HepG2 (cell line): ENCODE measurements around the gene ST6GALNAC4. TPM values are rescaled to one million over a fixed set of nuclear protein-coding genes. Genes with fewer than 3 reads are reported as not detected.
A peak's percentile ranks its signal among the peaks of the same experiment; 100 is the strongest.

Experiments used
- ATAC-seq: fragments of 200-7000 bp; cut with Tn5 transposase; 3 replicates; pipeline ENCODE4 v1.9.1; 2020; ENCODE audit warnings: mild to moderate bottlenecking, moderate library complexity
- BruUV-seq: library from RNA; stranded (reverse); fragments of 400-500 nt; replicated peaks from 2 replicates; lab custom pipeline; 2021; lab: Mats Ljungman, UMichigan
- CTCF ChIA-PET: fragments of 300-600 bp; formaldehyde crosslinking; extraction: SDS; loops from one replicate; lab custom pipeline; 2021; ENCODE audit warnings: low total read pairs, inconsistent platforms, low intra/inter-chr PET ratio; lab: Yijun Ruan, JAX
- POLR2A ChIA-PET: fragments of 350-600 bp; sonication (Branson Sonifier 250); formaldehyde crosslinking; loops from one replicate; lab custom pipeline; 2020; ENCODE audit warnings: antibody characterized with exemption, inconsistent platforms; lab: Yijun Ruan, JAX
- DNase-seq: peaks from one replicate; pipeline ENCODE4 v3.0.0-alpha.2; 2015; ENCODE audit warnings: low spot score
- FAIRE-seq: peaks from 3 replicates; lab custom pipeline; 2011; peaks lifted over from hg19 to GRCh38; lab: Jason Lieb, UNC
- H2AFZ ChIP-seq: one replicate; pipeline ENCODE4 v1.6.1; 2011; ENCODE audit warnings: low read length, inconsistent platforms
- H3K27ac ChIP-seq: fragments of 300-600 bp; 3 replicates; pipeline ENCODE4 v1.8.0; 2011; ENCODE audit warnings: mixed run types, mild to moderate bottlenecking, mixed read lengths, low read length, inconsistent platforms; ENCODE audit not compliant: insufficient read depth; ENCODE audit errors: extremely low read length
- H3K27me3 ChIP-seq, 2 experiments: fragments of 200-600 bp in 1 of 2; 2 replicates in 1 of 2; 3 replicates in 1 of 2; pipeline versions ENCODE4 v1.6.0 to v1.8.0; 2011; ENCODE audit warnings: low read length in 2 of 2, mild to moderate bottlenecking in 2 of 2, moderate library complexity in 2 of 2, inconsistent platforms in 1 of 2; ENCODE audit not compliant: insufficient read depth in 2 of 2, control insufficient read depth in 1 of 2
- H3K36me3 ChIP-seq, 2 experiments: fragments of 200-600 bp in 1 of 2; replicated peaks in 1 of 2; 2 replicates in 1 of 2; 3 replicates in 1 of 2; pipeline versions ENCODE4 v1.5.1 to v1.8.0; 2011; ENCODE audit warnings: low read length in 2 of 2, inconsistent platforms in 1 of 2; ENCODE audit not compliant: insufficient read depth in 2 of 2, control insufficient read depth in 1 of 2
- H3K4me1 ChIP-seq: 2 replicates; pipeline ENCODE4 v1.5.1; 2012; ENCODE audit warnings: low read length, inconsistent platforms; ENCODE audit not compliant: insufficient read depth
- H3K4me2 ChIP-seq: 2 replicates; pipeline ENCODE4 v1.6.0; 2011; ENCODE audit warnings: low read depth, low read length, inconsistent platforms
- H3K4me3 ChIP-seq, 3 experiments: fragments of 200-600 bp in 1 of 3; sonication (generic), shearing (Covaris generic) in 1 of 3; replicated peaks in 1 of 3; 2 replicates each; pipeline ENCODE4 v1.5.1; 2011 to 2016; ENCODE audit warnings: low read length in 3 of 3, inconsistent platforms in 2 of 3, low read depth in 2 of 3, mild to moderate bottlenecking in 2 of 3, control low read depth in 1 of 3, mixed read lengths in 1 of 3; ENCODE audit not compliant: insufficient read depth in 1 of 3
- H3K79me2 ChIP-seq: one replicate; pipeline ENCODE4 v1.6.1; 2011; ENCODE audit warnings: low read length, inconsistent platforms; ENCODE audit not compliant: insufficient read depth
- H3K9ac ChIP-seq: 2 replicates; pipeline ENCODE4 v1.6.0; 2011; ENCODE audit warnings: mild to moderate bottlenecking, low read depth, low read length, inconsistent platforms; ENCODE audit not compliant: insufficient read depth
- H3K9me3 ChIP-seq: 2 replicates; pipeline ENCODE4 v1.5.1; 2012; ENCODE audit warnings: mild to moderate bottlenecking, low read length
- H4K20me1 ChIP-seq: 2 replicates; pipeline ENCODE4 v1.6.0; 2011; ENCODE audit warnings: inconsistent platforms, mild to moderate bottlenecking, low read length, moderate library complexity; ENCODE audit not compliant: insufficient read depth
- ATF7-NPFF ChIP-seq: sonication (generic); formaldehyde crosslinking; IDR thresholded peaks from 2 replicates; pipeline ENCODE4 v1.8.1; 2023; ENCODE audit warnings: mild to moderate bottlenecking, low read depth, missing genetic modification reagents, moderate library complexity
- GABPB1 ChIP-seq: IDR thresholded peaks from 2 replicates; pipeline ENCODE4 v1.6.1; 2016; ENCODE audit warnings: mild to moderate bottlenecking, missing genetic modification reagents, moderate library complexity, missing compliant biosample characterization
- REL ChIP-seq: sonication (generic); formaldehyde crosslinking; conservative IDR thresholded peaks from 2 replicates; pipeline ENCODE4 v1.8.0; 2022; ENCODE audit warnings: mild to moderate bottlenecking, missing genetic modification reagents, moderate library complexity
- REXO4 ChIP-seq: sonication (generic); formaldehyde crosslinking; IDR thresholded peaks from 2 replicates; pipeline ENCODE4 v1.8.0; 2022; ENCODE audit warnings: missing genetic modification reagents, mild to moderate bottlenecking, borderline replicate concordance
- TAF15 ChIP-seq: fragments of 200-400 bp; formaldehyde crosslinking; IDR thresholded peaks from one replicate; pipeline ENCODE4 v1.6.1; 2018; ENCODE audit warnings: mild to moderate bottlenecking, low read depth, low read length; ENCODE audit not compliant: poor library complexity, severe bottlenecking
- ZBTB21 ChIP-seq: sonication (generic); formaldehyde crosslinking; IDR thresholded peaks from 2 replicates; pipeline ENCODE4 v1.4.0; 2020; ENCODE audit warnings: missing genetic modification reagents
- ZNF292 ChIP-seq: sonication (generic); formaldehyde crosslinking; IDR thresholded peaks from 2 replicates; pipeline ENCODE4 v1.8.1; 2022; ENCODE audit warnings: mild to moderate bottlenecking, low read depth, missing genetic modification reagents, borderline replicate concordance
- ZNF550 ChIP-seq: sonication (generic); formaldehyde crosslinking; IDR thresholded peaks from 2 replicates; pipeline ENCODE4 v1.4.0; 2020; ENCODE audit warnings: mild to moderate bottlenecking, missing genetic modification reagents, borderline replicate concordance
- ZNF720 ChIP-seq: sonication (generic); formaldehyde crosslinking; IDR thresholded peaks from 2 replicates; pipeline ENCODE4 v1.4.0; 2020; ENCODE audit warnings: missing genetic modification reagents
- ZNF841 ChIP-seq: sonication (generic); formaldehyde crosslinking; IDR thresholded peaks from 2 replicates; pipeline ENCODE4 v1.8.1; 2023; ENCODE audit warnings: missing genetic modification reagents, borderline replicate concordance
- WGBS: methylation state at CpG from one replicate; pipeline ENCODE4 v1.1.6; 2017; ENCODE audit warnings: low lambda C conversion rate; 5-methylcytosine and 5-hydroxymethylcytosine counted together
- in situ Hi-C: cut with HindIII; loops from 2 replicates; pipeline ENCODE4 v1.10.0; 2017; ENCODE audit warnings: low pct_unique_long_range_greater_than_20kb; ENCODE audit not compliant: extremely low pct_ligation_motif_present
- intact Hi-C: fragments of 100-400 bp; cut with micrococcal nuclease; formaldehyde crosslinking; loops from one replicate; pipeline ENCODE4 v1.10.0; 2022; ENCODE audit not compliant: unreplicated experiment
- polyA plus RNA-seq, 8 experiments: library from polyadenylated mRNA; depleted of rRNA in 3 of 8; stranded (reverse) in 7 of 8; unstranded in 1 of 8; fragments of >200 nt; fragmentation: Illumina TruSeq in 4 of 8; extraction: Trizol in 4 of 8; gene quantifications; 2 replicates each; pipeline versions ENCODE4 v1.2.1 to v1.2.3, GENCODE V29; 2011 to 2016; ENCODE audit warnings: low read depth in 4 of 8, missing spikeins in 1 of 8, mixed read lengths in 1 of 8; ENCODE audit not compliant: insufficient read depth in 1 of 8
- total RNA-seq, 5 experiments: library from RNA; depleted of rRNA; stranded (reverse); fragments of >200 nt; fragmentation: Illumina TruSeq; extraction: Trizol; gene quantifications; 2 replicates each; pipeline ENCODE4 v1.2.3, GENCODE V29; 2016; ENCODE audit warnings: low read depth in 1 of 5
- TF ChIP-seq, protein P1 (sequence below): sonication (generic); formaldehyde crosslinking; IDR thresholded peaks from 2 replicates; pipeline ENCODE4 v1.4.0; 2020; ENCODE audit warnings: missing genetic modification reagents
- TF ChIP-seq, protein P2 (sequence below): sonication (generic); formaldehyde crosslinking; IDR thresholded peaks from 2 replicates; pipeline ENCODE4 v1.8.1; 2023; ENCODE audit warnings: mild to moderate bottlenecking, inconsistent platforms, moderate library complexity, missing genetic modification reagents, borderline replicate concordance

Gene ST6GALNAC4
- total and polyA plus RNA-seq, 2 of the 13 experiments (the other 11 are each of a cell fraction or from before 2014, with no cell fraction given) = 18.8 to 27.7 TPM

GRCh38 chr9:127953154-127953553 lies 36.3 kb upstream of the ST6GALNAC4 start:
- ChIA-PET POLR2A (interaction anchor here (1.0 to 1.6 kb wide), 7 partner anchors 9 to 150 kb away, joined by 3 to 6 read pairs (median 3); partner anchors contain the start of gene EEIG1), CTCF (interaction anchor here (1.6 kb wide), 1 partner anchor 10 kb away, joined by 7 read pairs; no protein-coding TSS in a partner anchor)
- Histone ChIP-seq H3K27me3 (no peaks in the 10 kb centered on the region; a peak in 1 of 5 replicates), H3K9ac (no peak overlapping the region), H4K20me1 (peaks cover 3% of the 10 kb centered on the region; the same call in 1 of the 2 replicates), H3K4me1 (peaks cover 79% of the 10 kb centered on the region), H3K79me2 (peaks cover 78% of the 10 kb centered on the region), H3K27ac (peak overlapping the region; percentile 96), H2AFZ (no peak overlapping the region), H3K4me2 (no peak overlapping the region), H3K9me3 (no peaks in the 10 kb centered on the region), H3K36me3 (no peaks in the 10 kb centered on the region; a peak in 1 of 5 replicates), H3K4me3 (no peak overlapping the region)
- intact Hi-C loops = no loop called here
- ATAC-seq = no peak
- no TSS peak for BruUV-seq
- in situ Hi-C loops = no loop called here
- no peak for TF ChIP-seq REL (CRISPR knock-in tag)
- no peak for DNase-seq
- no peak for FAIRE-seq
- 85% methylated on average over 1 of the region's 1 CpG for WGBS

DNA sequence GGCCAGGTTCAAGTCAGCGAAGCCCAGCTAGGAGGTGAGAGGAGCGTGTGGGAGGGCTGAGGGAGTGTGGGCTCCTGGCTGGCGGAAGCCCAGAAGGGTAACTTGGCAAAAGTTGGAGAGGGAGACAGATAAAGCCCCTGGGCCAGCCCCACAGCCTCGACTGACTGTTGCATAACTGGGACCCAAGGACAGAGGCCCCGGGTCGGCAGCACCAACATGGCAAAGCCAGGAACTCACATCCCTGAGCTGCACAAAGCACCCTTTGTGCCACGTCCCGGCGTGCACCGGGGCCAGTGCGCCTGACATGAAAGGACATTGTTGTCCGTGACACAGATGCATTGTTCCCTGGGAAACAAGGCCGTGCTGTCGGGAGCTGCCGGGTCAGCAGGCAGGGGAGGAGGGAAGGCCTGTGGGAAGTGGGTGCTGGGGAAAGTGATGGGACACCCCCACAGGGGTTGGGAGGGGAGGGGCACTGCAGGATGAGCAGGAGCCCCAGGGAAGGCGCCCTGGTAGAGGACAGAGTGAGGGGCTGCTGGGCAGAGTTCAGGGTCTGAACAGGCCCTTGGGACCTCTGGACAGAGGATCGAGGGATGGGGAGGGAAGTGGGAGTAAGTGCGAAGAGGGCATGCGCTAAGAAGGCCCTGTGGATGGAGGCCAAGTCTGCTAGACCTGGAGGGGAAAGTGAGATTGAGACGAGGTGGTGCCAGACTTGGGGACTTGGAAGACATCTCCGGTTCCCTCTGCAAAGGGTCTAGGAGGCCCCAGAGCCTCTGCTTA lies 33.9 kb upstream of the ST6GALNAC4 start:
- peaks cover 99% of the 10 kb centered on the region for H3K4me1 ChIP-seq
- in situ Hi-C loops = no loop called here
- WGBS = 5% methylated on average over 15 of the region's 21 CpGs
- ATAC-seq = peak; percentile 80
- no peaks in the 10 kb centered on the region; a peak in 1 of 5 replicates for H3K27me3 ChIP-seq
- no peaks in the 10 kb centered on the region for H3K9me3 ChIP-seq
- DNase-seq = peak; percentile 98
- peak overlapping the region; percentile 95 for H3K4me2 ChIP-seq
- peak; percentile 98 for FAIRE-seq
- ChIA-PET POLR2A (interaction anchor here (0.7 to 3.1 kb wide), 17 partner anchors 10 to 554 kb away, joined by 3 to 13 read pairs (median 4); partner anchors contain the start of genes NAIF1 and SLC2A8), CTCF (no interaction called here)
- peak overlapping the region; percentile 96 for H3K27ac ChIP-seq
- no TSS peak for BruUV-seq
- intact Hi-C loops = no loop called here
- peak overlapping the region; percentile 54 to 74 (median 57); a peak in 5 of 6 replicates for H3K4me3 ChIP-seq
- H2AFZ ChIP-seq = no peak overlapping the region
- H4K20me1 ChIP-seq = no peaks in the 10 kb centered on the region; the same call in 1 of the 2 replicates
- H3K79me2 ChIP-seq = peaks cover 75% of the 10 kb centered on the region
- H3K36me3 ChIP-seq = peaks cover 8 to 18% of the 10 kb centered on the region in 2 experiments; a peak in 4 of 5 replicates
- peak overlapping the region; percentile 82 for H3K9ac ChIP-seq
- TF ChIP-seq GABPB1 (CRISPR knock-in tag) (peak; percentile 81), ZNF292 (CRISPR knock-in tag) (peak; percentile 96), ZBTB21 (CRISPR knock-in tag) (no peak), ZNF550 (CRISPR knock-in tag) (no peak), ZNF841 (no peak; the same call in 1 of the 2 replicates), ZNF720 (CRISPR knock-in tag) (no peak), ATF7-NPFF (CRISPR knock-in tag) (peak; percentile 75; the same call in 1 of the 2 replicates), REXO4 (CRISPR knock-in tag) (no peak), TAF15 (no peak)
- TF ChIP-seq, protein P1, sequence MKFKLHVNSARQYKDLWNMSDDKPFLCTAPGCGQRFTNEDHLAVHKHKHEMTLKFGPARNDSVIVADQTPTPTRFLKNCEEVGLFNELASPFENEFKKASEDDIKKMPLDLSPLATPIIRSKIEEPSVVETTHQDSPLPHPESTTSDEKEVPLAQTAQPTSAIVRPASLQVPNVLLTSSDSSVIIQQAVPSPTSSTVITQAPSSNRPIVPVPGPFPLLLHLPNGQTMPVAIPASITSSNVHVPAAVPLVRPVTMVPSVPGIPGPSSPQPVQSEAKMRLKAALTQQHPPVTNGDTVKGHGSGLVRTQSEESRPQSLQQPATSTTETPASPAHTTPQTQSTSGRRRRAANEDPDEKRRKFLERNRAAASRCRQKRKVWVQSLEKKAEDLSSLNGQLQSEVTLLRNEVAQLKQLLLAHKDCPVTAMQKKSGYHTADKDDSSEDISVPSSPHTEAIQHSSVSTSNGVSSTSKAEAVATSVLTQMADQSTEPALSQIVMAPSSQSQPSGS (CRISPR knock-in tag) = peak; percentile 26; the same call in 1 of the 2 replicates
- TF ChIP-seq, protein P2, sequence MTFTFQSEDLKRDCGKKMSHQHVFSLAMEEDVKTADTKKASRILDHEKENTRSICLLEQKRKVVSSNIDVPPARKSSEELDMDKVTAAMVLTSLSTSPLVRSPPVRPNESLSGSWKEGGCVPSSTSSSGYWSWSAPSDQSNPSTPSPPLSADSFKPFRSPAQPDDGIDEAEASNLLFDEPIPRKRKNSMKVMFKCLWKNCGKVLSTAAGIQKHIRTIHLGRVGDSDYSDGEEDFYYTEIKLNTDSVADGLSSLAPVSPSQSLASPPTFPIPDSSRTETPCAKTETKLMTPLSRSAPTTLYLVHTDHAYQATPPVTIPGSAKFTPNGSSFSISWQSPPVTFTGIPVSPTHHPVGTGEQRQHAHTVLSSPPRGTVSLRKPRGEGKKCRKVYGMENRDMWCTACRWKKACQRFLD (CRISPR knock-in tag) = peak; percentile 23; the same call in 1 of the 2 replicates
